B cell (primary cell): Measurements from ENCODE around the gene ST6GALNAC2. TPM values are rescaled to one million over a fixed set of nuclear protein-coding genes. Genes with fewer than 3 reads are reported as not detected.

Source experiments
- ATAC-seq: fragments of 200-7000 bp; cut with Tn5 transposase; one replicate; pipeline ENCODE4 v1.10.0; 2021; ENCODE audit warnings: low read depth, mild to moderate bottlenecking, moderate number of reproducible peaks, moderate library complexity
- CTCF ChIA-PET: fragments of 350-600 bp; sonication (Branson Sonifier 250); formaldehyde crosslinking; loops from one replicate; lab custom pipeline; 2021; ENCODE audit warnings: antibody characterized with exemption, inconsistent platforms; lab: Charles Lee
- POLR2A ChIA-PET: fragments of 350-600 bp; sonication (Branson Sonifier 250); formaldehyde crosslinking; loops from one replicate; lab custom pipeline; 2021; ENCODE audit warnings: antibody characterized with exemption; lab: Charles Lee
- DNase-seq: peaks from one replicate; pipeline ENCODE4 v3.0.0; 2013
- H2AFZ ChIP-seq: 2 replicates; pipeline ENCODE4 v1.6.1; 2012; ENCODE audit warnings: mild to moderate bottlenecking, low read depth, low read length; ENCODE audit not compliant: insufficient read depth, poor library complexity, severe bottlenecking
- H3K27ac ChIP-seq, 2 donors: 1 replicate in 1 of 2; 2 replicates in 1 of 2; pipeline ENCODE4 v1.5.1; 2012 to 2013; ENCODE audit warnings: low read length in 2 of 2, mild to moderate bottlenecking in 2 of 2, moderate library complexity in 1 of 2
- H3K27me3 ChIP-seq, 4 experiments: fragments of 200-600 bp in 1 of 4; sonication (generic) in 1 of 4; replicated peaks in 1 of 4; 1 replicate in 2 of 4; 2 replicates in 2 of 4; pipeline versions ENCODE4 v1.6.1 to v1.7.0; 2013 to 2016; ENCODE audit warnings: low read length in 3 of 4, mild to moderate bottlenecking in 2 of 4, mixed read lengths in 1 of 4, moderate library complexity in 1 of 4; ENCODE audit not compliant: insufficient read depth in 4 of 4, control insufficient read depth in 3 of 4; ENCODE audit errors: control extremely low read depth in 1 of 4
- H3K36me3 ChIP-seq, 2 experiments: replicated peaks in 1 of 2; 1 replicate in 1 of 2; 2 replicates in 1 of 2; pipeline versions ENCODE4 v1.6.1 to v1.7.1; 2013; ENCODE audit warnings: low read length in 1 of 2; ENCODE audit not compliant: insufficient read depth in 2 of 2, control insufficient read depth in 1 of 2; ENCODE audit errors: control extremely low read depth in 1 of 2, extremely low read depth in 1 of 2
- H3K4me1 ChIP-seq, 2 donors: fragments of 200-600 bp in 1 of 2; sonication (generic) in 1 of 2; 1 replicate in 1 of 2; 2 replicates in 1 of 2; pipeline versions ENCODE4 v1.5.1 to v1.6.1; 2013 to 2017; ENCODE audit warnings: low read length in 2 of 2; ENCODE audit not compliant: control insufficient read depth in 2 of 2, insufficient read depth in 2 of 2
- H3K4me2 ChIP-seq: replicated peaks from 2 replicates; pipeline ENCODE3; 2012; ENCODE audit warnings: mild to moderate bottlenecking, low read depth, low read length; ENCODE audit not compliant: poor library complexity, severe bottlenecking
- H3K4me3 ChIP-seq, 5 experiments: fragments of 200-600 bp in 1 of 5; sonication (generic) in 1 of 5; 1 replicate in 3 of 5; 2 replicates in 2 of 5; pipeline versions ENCODE4 v1.5.1 to v1.7.0; 2011 to 2016; ENCODE audit warnings: low read length in 4 of 5, mild to moderate bottlenecking in 4 of 5, low read depth in 2 of 5, control low read depth in 1 of 5, moderate library complexity in 1 of 5; ENCODE audit not compliant: insufficient read depth in 1 of 5; ENCODE audit errors: control extremely low read depth in 1 of 5, extremely low read depth in 1 of 5
- H3K79me2 ChIP-seq: fragments of 200-600 bp; sonication (generic); one replicate; pipeline ENCODE4 v1.6.0; 2016; ENCODE audit warnings: low read length; ENCODE audit not compliant: control insufficient read depth, insufficient read depth
- H3K9ac ChIP-seq: fragments of 200-600 bp; sonication (generic); 2 replicates; pipeline ENCODE4 v1.6.1; 2017; ENCODE audit warnings: mild to moderate bottlenecking, low read length, moderate library complexity
- H3K9me3 ChIP-seq, 3 donors: one replicate each; pipeline versions ENCODE4 v1.6.1 to v1.7.1; 2013; ENCODE audit warnings: low read length in 2 of 3; ENCODE audit not compliant: control insufficient read depth in 2 of 3, insufficient read depth in 1 of 3; ENCODE audit errors: control extremely low read depth in 1 of 3
- H4K20me1 ChIP-seq: 2 replicates; pipeline ENCODE4 v1.6.0; 2012; ENCODE audit warnings: mild to moderate bottlenecking, low read length; ENCODE audit not compliant: insufficient read depth, control insufficient read depth, poor library complexity, severe bottlenecking
- H3K27ac Mint-ChIP-seq: one replicate; pipeline ENCODE4 v1.8.0; 2021; ENCODE audit warnings: mixed read lengths
- H3K27me3 Mint-ChIP-seq: one replicate; pipeline ENCODE4 v1.8.0; 2021; ENCODE audit warnings: mixed read lengths
- H3K4me1 Mint-ChIP-seq: one replicate; pipeline ENCODE4 v1.8.0; 2021; ENCODE audit warnings: mixed read lengths
- H3K4me3 Mint-ChIP-seq: one replicate; pipeline ENCODE4 v1.8.0; 2021; ENCODE audit warnings: mixed read lengths
- H3K9me3 Mint-ChIP-seq: one replicate; pipeline ENCODE4 v1.8.0; 2022; ENCODE audit warnings: mixed read lengths; ENCODE audit not compliant: insufficient read depth
- EZH2 ChIP-seq: IDR thresholded peaks from 2 replicates; pipeline ENCODE4 v1.6.1; 2012; ENCODE audit warnings: borderline replicate concordance, low read depth, mild to moderate bottlenecking, moderate library complexity, low read length; ENCODE audit not compliant: insufficient read depth, poor library complexity, severe bottlenecking
- WGBS: methylation state at CpG from one replicate; pipeline ENCODE4 v1.1.5; 2013; ENCODE audit warnings: missing lambda C conversion rate; ENCODE audit not compliant: insufficient coverage; 5-methylcytosine and 5-hydroxymethylcytosine counted together
- intact Hi-C: fragments of 100-400 bp; cut with micrococcal nuclease; formaldehyde crosslinking; loops from one replicate; pipeline ENCODE4 v1.10.0; 2022
- polyA plus RNA-seq: library from polyadenylated mRNA; depleted of rRNA; stranded (reverse); fragments of >200 nt; gene quantifications from 2 replicates; pipeline ENCODE4 v1.2.3, GENCODE V29; 2012
- total RNA-seq, 2 donors: library from RNA; stranded (reverse); fragments of 120-200 nt in 1 of 2; gene quantifications; 1 replicate in 1 of 2; 2 replicates in 1 of 2; pipeline versions ENCODE4 v1.2.3 to v1.2.4, GENCODE V29; 2013 to 2022
- TF ChIP-seq, protein P1 (sequence below): fragments of 200-600 bp; IDR thresholded peaks from one replicate; pipeline ENCODE4 v1.8.0; 2022; ENCODE audit warnings: antibody characterized with exemption, mild to moderate bottlenecking

Gene ST6GALNAC2
- total and polyA plus RNA-seq, 2 donors (not counting 1 experiment from before 2014, with no cell fraction given), result 0.58 to 2.7 TPM

DNA sequence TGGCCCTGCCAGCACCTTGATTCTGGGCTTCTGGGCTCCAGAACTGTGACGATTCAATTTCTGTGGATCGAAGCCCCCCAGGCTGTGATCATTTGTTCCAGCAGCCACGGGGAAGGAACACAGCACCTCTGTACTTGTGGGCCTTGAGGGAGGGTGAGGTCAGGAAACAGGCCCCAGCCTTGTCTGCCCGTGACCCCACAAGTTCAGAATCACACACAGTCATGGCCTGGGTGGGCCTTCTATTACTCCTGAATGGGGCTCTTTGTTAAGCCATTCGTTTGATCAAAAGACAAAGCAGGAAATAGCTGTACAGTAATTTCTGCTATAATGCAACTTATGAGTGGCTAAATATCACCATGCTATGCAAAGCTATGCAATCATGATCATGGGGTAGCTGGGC lies 10.1 kb downstream of the ST6GALNAC2 start:
- Histone ChIP-seq H3K79me2 (no peaks in the 10 kb centered on the region), H3K4me3 (no peak overlapping the region), H4K20me1 (no peaks in the 10 kb centered on the region), H3K4me2 (no peak overlapping the region), H2AFZ (no peak overlapping the region), H3K27ac (no peak overlapping the region), H3K4me1 (no peaks in the 10 kb centered on the region), H3K9ac (no peak overlapping the region), H3K27me3 (no peaks in the 10 kb centered on the region), H3K9me3 (no peaks in the 10 kb centered on the region), H3K36me3 (no peaks in the 10 kb centered on the region)
- TF ChIP-seq EZH2, result no peak
- TF ChIP-seq, protein P1, sequence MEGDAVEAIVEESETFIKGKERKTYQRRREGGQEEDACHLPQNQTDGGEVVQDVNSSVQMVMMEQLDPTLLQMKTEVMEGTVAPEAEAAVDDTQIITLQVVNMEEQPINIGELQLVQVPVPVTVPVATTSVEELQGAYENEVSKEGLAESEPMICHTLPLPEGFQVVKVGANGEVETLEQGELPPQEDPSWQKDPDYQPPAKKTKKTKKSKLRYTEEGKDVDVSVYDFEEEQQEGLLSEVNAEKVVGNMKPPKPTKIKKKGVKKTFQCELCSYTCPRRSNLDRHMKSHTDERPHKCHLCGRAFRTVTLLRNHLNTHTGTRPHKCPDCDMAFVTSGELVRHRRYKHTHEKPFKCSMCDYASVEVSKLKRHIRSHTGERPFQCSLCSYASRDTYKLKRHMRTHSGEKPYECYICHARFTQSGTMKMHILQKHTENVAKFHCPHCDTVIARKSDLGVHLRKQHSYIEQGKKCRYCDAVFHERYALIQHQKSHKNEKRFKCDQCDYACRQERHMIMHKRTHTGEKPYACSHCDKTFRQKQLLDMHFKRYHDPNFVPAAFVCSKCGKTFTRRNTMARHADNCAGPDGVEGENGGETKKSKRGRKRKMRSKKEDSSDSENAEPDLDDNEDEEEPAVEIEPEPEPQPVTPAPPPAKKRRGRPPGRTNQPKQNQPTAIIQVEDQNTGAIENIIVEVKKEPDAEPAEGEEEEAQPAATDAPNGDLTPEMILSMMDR, result no peak
- ChIA-PET POLR2A (no interaction called here), CTCF (no interaction called here)
- intact Hi-C loops, result no loop called here
- H3K4me1 Mint-ChIP-seq, result no peaks in the 10 kb centered on the region
- no peak for DNase-seq
- H3K9me3 Mint-ChIP-seq, result no peaks in the 10 kb centered on the region
- no peak overlapping the region for H3K4me3 Mint-ChIP-seq
- ATAC-seq, result no peak
- H3K27ac Mint-ChIP-seq, result no peak overlapping the region
- H3K27me3 Mint-ChIP-seq, result no peaks in the 10 kb centered on the region
- 96% methylated on average over 3 of the region's 5 CpGs for WGBS

DNA sequence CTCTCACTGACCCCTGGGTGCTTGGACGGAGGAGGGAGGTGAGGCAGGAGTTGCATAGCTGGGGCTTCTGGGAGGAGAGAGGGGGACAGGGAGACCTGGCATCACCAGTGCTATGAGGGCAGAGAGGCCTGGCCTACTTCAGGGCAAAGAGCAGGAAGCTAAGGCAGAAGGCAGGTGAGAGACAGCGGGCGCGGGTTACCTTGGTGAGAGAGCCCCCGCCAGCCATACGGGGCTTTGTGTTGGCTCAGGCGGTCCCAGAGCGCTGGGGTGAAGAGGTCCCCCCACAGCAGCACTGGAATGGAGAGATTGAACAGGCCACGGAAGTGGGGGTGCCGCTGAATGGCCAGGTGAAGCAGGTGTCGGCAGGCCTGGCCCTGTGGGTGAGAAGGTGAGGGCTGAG lies 11.5 kb downstream of the ST6GALNAC2 start:
- Histone ChIP-seq H3K4me3 (no peak overlapping the region), H2AFZ (no peak overlapping the region), H3K36me3 (no peaks in the 10 kb centered on the region), H3K27me3 (no peaks in the 10 kb centered on the region), H3K79me2 (no peaks in the 10 kb centered on the region), H4K20me1 (no peaks in the 10 kb centered on the region), H3K4me2 (no peak overlapping the region), H3K9me3 (no peaks in the 10 kb centered on the region), H3K4me1 (peaks cover 0 to under 1% of the 10 kb centered on the region in 2 donors), H3K27ac (no peak overlapping the region), H3K9ac (no peak overlapping the region)
- TF ChIP-seq EZH2, result no peak
- TF ChIP-seq, protein P1, result no peak
- no peaks in the 10 kb centered on the region for H3K9me3 Mint-ChIP-seq
- POLR2A ChIA-PET, result no interaction called here
- ATAC-seq, result no peak
- intact Hi-C loops, result no loop called here
- no peaks in the 10 kb centered on the region for H3K4me1 Mint-ChIP-seq
- 96% methylated on average over 10 of the region's 11 CpGs for WGBS
- H3K27me3 Mint-ChIP-seq, result no peaks in the 10 kb centered on the region
- no peak for DNase-seq
- no peak overlapping the region for H3K27ac Mint-ChIP-seq
- no peak overlapping the region for H3K4me3 Mint-ChIP-seq
- CTCF ChIA-PET, result no interaction called here
